T47D (cell line): Measurements from ENCODE around the gene UTP4.

ENCODE experiments used
- DNase-seq, 2 experiments: peaks; one replicate each; pipeline versions ENCODE4 v3.0.0 to v3.0.0-alpha.2; 2011 to 2012; ENCODE audit warnings: low read depth in 1 of 2, low spot score in 1 of 2
- JUND ChIP-seq: IDR thresholded peaks from 2 replicates; pipeline ENCODE4 v1.6.1; 2012; ENCODE audit warnings: low read depth
- in situ Hi-C: cut with HindIII; loops from 2 replicates; pipeline ENCODE4 v1.10.0; 2016; ENCODE audit warnings: low sequenced_read_pairs, low pct_unique_long_range_greater_than_20kb

The UTP4 gene

DNA sequence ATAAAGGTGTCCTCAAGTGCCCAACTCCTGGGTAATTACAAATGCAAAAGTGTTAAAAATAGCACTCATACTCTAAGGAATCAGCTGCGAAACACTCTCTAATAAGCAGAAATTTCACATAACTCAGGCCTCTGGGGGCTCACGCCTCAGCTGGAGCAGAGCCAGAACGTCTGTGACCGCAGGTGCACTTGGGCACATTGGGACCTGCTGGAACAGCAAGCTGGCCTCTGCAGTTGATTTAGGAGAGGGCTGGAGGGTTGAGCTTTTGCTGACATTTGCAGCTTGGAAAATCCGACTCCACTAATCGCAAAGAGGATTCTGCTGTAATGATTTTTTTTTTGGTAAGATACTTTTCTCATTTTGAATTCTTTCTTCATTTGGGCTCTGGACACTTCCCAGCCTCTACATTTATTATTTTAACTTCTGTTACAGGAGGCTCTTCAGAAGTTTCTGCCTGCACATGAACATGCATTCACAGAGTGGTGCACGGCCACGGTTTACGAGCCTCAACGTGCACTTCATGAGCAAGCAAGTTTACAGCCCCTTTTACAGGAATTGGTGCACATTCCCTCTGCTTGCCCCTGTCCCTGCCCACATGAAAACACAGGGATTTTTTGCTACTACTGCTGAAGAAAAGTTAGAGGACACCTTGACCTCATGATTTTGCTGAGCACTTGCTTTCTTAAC lies 50.4 kb downstream of the UTP4 start:
- no peak for DNase-seq
- no peak for TF ChIP-seq JUND
- in situ Hi-C loops, result no loop called here

DNA sequence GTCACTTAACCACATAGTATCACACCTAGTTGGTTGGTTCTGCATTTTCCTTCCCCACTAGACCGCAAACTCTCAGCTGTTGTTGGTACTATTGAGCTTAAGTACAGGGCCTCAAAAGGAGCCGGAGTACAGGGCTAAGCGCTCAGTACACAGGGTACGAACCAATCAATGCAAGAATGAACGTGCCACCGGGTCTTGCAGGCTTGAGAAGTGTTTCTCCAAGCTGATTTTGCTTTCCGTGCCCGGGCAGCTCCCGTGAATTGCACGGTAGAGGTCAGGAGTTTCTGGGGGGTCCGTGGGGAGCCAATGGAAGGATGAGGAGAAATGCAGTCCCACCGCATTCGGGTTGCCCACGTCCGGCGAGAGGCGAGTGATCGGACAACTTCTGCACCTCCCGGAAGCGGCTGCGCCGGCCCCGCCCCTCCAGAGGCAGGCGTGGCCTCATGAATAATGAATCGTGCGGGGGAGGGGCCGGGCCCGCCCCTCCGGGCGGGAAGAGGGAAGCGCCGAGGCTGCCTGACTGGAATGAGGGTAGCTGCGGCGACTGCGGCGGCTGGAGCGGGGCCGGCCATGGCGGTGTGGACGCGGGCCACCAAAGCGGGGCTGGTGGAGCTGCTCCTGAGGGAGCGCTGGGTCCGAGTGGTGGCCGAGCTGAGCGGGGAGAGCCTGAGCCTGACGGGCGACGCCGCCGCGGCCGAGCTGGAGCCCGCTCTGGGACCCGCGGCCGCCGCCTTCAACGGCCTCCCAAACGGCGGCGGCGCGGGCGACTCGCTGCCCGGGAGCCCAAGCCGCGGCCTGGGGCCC lies 54.4 kb downstream of the UTP4 start, which contains the start of gene SNTB2:
TSS of gene SNTB2 (plus strand) at position 523 of the 804 bp plus-strand sequence. CDS start at position 526, 3 bp downstream.
- peak; percentile 90 to 95 for DNase-seq
- in situ Hi-C loops, result no loop called here
- TF ChIP-seq JUND, result no peak

DNA sequence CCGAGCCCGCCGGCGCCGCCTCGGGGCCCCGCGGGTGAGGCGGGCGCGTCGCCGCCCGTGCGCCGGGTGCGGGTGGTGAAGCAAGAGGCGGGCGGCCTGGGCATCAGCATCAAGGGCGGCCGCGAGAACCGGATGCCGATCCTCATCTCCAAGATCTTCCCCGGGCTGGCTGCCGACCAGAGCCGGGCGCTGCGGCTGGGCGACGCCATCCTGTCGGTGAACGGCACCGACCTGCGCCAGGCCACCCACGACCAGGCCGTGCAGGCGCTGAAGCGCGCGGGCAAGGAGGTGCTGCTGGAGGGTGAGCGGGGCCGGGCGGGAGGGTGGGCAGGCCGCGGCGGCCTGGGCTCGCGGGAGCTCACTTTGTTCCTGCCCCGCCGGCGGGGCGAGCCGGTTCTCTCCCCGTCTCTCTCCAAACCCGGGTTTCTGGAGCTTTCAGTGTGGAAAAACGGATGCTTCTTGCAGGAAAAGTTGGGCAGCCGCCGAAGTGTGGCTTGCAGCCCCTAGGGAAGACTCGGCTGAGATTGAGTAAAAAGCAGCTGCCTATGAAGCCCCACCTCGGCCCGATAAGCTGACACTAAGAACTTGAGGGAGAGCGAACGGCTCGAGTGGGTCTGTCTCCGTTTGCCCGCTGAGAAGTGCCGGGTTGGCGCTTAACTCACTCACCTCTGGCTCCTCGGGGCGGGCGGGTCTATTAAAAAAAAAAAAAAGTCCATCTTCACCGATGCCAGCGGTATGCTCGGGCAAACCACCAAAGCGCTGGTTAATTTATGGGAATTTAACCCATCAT lies 55.2 kb downstream of the UTP4 start:
- peak; percentile 44 to 52 for DNase-seq
- in situ Hi-C loops, result no loop called here
- no peak for TF ChIP-seq JUND

DNA sequence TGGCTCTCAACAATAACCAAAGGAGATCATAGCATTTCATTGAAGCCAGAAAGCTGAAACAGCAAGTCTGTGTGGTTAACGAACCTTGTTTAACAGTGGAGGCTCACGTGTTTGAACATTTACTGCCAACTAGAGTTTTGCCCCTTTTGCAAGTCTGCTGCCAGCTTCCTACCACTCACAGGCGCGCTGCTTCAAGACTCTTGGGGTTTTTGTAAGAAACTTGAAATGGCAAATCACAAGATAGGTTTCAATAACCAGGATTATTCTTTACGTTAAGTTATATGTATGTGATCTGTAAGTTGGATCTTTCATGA lies 55.7 kb downstream of the UTP4 start:
- DNase-seq, result no peak
- in situ Hi-C loops, result no loop called here
- no peak for TF ChIP-seq JUND

DNA sequence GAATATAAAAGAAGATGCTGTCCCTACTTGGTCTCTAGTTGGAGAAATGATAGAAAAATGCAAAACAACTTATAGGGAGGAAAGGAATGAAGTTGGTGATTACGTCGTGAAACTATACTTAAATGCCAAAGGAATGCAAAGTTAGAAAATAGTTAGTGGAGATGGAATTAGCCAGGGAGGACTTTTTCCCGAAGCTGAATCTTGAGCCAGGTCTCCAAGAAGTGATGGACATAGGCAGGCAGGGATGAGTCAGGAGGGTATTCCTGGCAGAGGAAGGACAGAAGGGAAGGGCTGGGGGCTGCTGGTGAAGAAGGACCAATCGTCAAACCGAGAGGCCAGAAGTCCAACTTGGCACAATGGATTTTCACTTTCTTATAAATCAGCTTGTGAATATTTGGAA lies 56.3 kb downstream of the UTP4 start:
- in situ Hi-C loops, result no loop called here
- no peak for DNase-seq
- no peak for TF ChIP-seq JUND

DNA sequence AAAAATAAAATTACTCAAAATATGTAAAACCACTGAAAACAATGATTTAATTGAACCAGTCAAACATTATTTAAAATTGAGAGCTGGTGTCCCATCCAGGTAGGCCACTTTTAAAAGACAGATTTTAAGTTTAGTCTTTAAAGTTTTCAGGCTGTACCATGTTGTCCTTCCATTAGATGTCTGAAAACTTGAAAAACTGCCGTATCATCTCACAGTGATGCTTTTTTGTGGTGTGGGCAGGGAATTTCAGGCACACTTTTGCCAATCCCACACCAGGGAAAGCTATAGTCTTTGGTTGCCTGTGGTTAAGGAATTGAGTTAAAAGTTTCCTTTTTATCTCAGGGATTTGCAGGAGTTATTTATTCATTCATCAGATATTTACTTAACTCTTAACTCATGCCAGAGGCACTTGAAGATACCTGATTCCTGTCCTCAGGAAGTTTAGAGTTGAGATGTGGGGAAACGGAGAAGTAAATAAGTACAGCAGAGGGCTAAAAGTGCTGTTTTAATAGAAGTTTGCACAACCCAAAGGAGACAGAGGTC lies 57.7 kb downstream of the UTP4 start:
- no peak for TF ChIP-seq JUND
- DNase-seq, result no peak
- in situ Hi-C loops, result no loop called here

DNA sequence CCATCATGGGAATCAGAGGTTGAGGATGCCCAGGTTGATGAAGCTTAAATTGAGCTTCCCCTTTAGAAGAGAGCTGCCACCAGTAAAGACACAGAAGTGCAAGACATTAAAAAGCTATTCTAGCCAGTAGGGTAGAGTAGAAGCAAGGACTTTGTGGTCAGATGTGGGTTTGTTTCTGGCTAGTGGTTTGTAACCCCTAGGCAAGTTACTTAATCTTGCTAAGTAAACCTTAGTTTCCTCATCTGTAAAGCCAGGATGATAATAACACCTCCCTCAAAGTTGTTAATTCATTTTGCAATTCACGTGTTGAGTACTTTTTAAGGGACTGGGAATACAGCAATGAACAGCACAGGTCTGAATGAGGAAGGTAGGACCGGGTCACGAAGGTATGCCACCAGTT lies 58.1 kb downstream of the UTP4 start:
- DNase-seq, result no peak
- in situ Hi-C loops, result no loop called here
- TF ChIP-seq JUND, result no peak

DNA sequence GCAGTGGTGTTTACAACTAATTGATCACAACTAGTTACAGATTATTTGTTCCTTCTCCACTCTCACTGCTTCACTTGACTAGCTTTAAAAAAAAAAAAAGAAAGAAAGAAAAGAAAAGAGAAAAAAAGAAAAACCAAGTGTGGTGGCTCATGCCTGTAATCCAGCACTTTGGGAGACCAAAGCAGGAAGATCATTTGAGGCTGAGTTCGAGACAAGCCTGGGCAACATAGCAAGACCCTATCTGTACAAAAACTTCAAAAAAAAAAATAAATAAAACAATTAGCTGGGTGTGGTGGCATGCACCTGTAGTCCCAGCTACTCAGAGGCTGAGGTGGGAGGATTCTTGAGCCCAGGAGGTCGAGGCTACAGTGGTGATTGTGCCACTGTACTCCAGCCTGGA lies 58.7 kb downstream of the UTP4 start:
- in situ Hi-C loops, result no loop called here
- no peak for TF ChIP-seq JUND
- no peak for DNase-seq

DNA sequence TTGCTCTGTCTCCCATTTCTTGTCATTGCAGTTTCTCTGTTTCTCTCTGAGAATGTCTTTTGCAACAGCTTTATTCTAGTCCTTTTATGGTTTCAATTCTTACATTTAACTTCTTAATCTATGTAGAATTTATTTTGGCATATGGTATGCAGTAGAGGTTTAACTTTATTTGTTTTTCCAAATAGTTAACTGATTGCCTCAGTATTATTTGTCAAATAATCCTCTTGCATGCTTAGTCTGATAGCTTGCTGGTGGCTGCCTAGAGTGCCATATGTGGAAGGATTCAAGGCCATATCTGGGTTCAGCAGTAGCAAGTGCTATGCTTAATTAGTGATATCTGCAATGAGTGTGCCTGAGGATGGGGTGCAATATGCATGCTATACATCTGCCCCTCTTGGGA lies 61.4 kb downstream of the UTP4 start:
- no peak for TF ChIP-seq JUND
- in situ Hi-C loops, result no loop called here

DNA sequence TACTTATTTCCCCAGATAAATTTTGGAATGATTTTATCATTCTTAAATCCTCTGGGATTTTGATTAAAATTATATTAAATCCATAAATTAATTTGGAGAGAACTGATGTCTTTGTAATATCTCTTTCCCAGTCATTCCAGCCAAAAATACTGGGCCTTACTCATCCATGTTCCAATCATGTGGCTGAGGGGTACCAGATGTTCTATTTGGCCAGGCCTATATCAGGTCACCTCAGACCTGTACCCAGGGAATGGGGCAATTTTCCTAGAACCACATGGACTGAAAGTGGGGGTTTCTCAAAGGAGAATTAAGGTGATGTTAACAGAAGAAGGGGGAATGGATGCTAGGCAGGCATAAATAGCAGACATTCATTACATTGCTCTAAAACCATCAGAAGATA lies 62.0 kb downstream of the UTP4 start:
- in situ Hi-C loops, result no loop called here
- TF ChIP-seq JUND, result no peak
- DNase-seq, result no peak

More for the DNA sequence above, 61.4 kb downstream of the UTP4 start:
- no peak for DNase-seq

DNA sequence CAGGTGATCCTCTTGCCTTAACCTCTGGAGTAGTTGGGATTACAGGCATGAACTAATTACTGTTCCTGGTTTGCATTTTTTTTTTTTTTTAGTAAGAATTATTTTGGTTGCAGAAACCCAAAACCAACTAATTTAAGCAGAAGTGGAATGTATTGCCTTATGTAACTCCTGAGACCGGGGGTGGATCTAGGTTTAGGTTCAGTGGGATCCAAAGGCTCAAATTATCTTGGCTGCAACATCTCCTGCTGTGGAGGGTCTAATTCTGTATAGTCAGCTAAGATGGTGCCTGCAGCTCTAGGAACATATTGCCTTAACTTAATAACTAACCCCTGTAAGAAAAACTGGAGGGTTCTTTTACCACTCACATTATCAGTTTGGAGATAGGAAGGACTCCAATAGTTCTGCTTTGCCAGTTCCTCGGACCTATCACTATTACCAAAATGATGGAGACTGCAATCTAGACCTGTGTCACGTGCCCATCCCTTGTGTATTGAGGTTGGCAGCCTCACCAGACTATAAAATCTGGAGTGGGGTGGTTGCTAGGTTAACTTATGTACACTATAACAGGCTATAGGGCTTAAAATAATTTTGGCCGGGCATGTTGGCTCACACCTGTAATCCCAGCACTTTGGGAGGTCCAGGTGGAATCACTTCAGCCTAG lies 63.0 kb downstream of the UTP4 start:
- in situ Hi-C loops, result no loop called here
- no peak for DNase-seq

DNA sequence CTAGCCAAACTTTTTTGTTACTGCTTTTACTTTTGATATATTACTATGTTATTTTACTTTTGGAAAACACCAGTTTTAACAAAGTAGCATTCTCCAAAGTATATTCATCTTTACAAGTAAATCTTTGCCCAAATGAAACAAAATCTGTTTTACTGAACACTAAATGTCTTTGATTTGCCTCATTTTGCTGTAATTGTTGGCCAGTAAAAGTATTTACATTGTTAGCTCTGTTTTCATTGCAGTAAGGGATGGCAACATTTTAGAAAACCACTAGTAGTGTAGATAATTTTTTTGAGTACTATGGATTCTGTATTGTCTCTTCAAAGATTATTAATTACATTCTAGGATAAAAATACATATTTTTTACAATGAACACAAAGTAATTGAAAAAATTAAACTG lies 65.1 kb downstream of the UTP4 start:
- in situ Hi-C loops, result no loop called here
- TF ChIP-seq JUND, result no peak
- no peak for DNase-seq

More for the DNA sequence above, 63.0 kb downstream of the UTP4 start:
- TF ChIP-seq JUND, result no peak
